BE2C (cell line): ENCODE data around the gene DTX1.

Experiments
- DNase-seq: peaks from one replicate; pipeline ENCODE4 v3.0.0-alpha.2; 2020
- H3K27me3 ChIP-seq: fragments of 250-450 bp; sonication (Bioruptor Pico); 2 replicates; pipeline ENCODE4 v1.5.1; 2020; ENCODE audit warnings: mild to moderate bottlenecking
- H3K36me3 ChIP-seq: fragments of 250-450 bp; sonication (Bioruptor Pico); 2 replicates; pipeline ENCODE4 v1.5.1; 2020; ENCODE audit warnings: mild to moderate bottlenecking
- H3K4me1 ChIP-seq: fragments of 250-450 bp; sonication (Bioruptor Pico); 2 replicates; pipeline ENCODE4 v1.5.1; 2020
- H3K4me3 ChIP-seq: 2 replicates; pipeline ENCODE4 v1.5.1; 2011; ENCODE audit warnings: low read depth, low read length
- H3K9me3 ChIP-seq: fragments of 250-450 bp; sonication (Bioruptor Pico); 2 replicates; pipeline ENCODE4 v1.5.1; 2020
- TF ChIP-seq, protein P1 (sequence below): IDR thresholded peaks from 2 replicates; pipeline ENCODE4 v1.5.1; 2012; ENCODE audit warnings: mild to moderate bottlenecking, low read depth, low read length

The DTX1 gene

DNA sequence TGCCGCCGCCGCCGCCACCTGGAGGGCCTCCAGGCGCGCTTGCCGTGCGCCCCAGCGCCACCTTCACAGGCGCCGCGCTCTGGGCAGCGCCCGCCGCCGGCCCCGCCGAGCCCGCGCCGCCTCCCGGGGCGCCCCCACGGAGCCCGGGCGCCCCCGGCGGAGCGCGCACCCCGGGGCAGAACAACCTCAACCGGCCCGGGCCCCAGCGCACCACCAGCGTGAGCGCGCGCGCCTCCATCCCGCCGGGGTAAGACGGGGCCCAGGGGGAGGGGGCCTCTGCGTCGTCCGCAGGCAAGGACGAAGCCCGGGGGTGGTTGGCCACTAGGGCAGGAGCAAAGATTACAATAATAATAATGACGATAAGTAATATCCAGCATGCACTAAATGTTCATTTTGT lies 21.3 kb downstream of the DTX1 start:
- H3K9me3 ChIP-seq = no peaks in the 10 kb centered on the region
- no peaks in the 10 kb centered on the region for H3K27me3 ChIP-seq
- no peaks in the 10 kb centered on the region for H3K36me3 ChIP-seq
- TF ChIP-seq, protein P1, sequence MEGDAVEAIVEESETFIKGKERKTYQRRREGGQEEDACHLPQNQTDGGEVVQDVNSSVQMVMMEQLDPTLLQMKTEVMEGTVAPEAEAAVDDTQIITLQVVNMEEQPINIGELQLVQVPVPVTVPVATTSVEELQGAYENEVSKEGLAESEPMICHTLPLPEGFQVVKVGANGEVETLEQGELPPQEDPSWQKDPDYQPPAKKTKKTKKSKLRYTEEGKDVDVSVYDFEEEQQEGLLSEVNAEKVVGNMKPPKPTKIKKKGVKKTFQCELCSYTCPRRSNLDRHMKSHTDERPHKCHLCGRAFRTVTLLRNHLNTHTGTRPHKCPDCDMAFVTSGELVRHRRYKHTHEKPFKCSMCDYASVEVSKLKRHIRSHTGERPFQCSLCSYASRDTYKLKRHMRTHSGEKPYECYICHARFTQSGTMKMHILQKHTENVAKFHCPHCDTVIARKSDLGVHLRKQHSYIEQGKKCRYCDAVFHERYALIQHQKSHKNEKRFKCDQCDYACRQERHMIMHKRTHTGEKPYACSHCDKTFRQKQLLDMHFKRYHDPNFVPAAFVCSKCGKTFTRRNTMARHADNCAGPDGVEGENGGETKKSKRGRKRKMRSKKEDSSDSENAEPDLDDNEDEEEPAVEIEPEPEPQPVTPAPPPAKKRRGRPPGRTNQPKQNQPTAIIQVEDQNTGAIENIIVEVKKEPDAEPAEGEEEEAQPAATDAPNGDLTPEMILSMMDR = no peak
- no peaks in the 10 kb centered on the region for H3K4me1 ChIP-seq
- no peak for DNase-seq
- H3K4me3 ChIP-seq = no peak overlapping the region

- TF ChIP-seq, protein P1 = no peak
- no peak overlapping the region for H3K4me3 ChIP-seq
- no peaks in the 10 kb centered on the region for H3K36me3 ChIP-seq
- no peaks in the 10 kb centered on the region for H3K27me3 ChIP-seq
- H3K4me1 ChIP-seq = no peaks in the 10 kb centered on the region
- no peak for DNase-seq
- H3K9me3 ChIP-seq = no peaks in the 10 kb centered on the region
These were observed 25.3 kb downstream of the DTX1 start for GRCh38 chr12:113081873-113082272.

GRCh38 chr12:113082486-113083148 lies 26.1 kb downstream of the DTX1 start:
- H3K36me3 ChIP-seq = no peaks in the 10 kb centered on the region
- no peak overlapping the region for H3K4me3 ChIP-seq
- H3K27me3 ChIP-seq = no peaks in the 10 kb centered on the region
- no peaks in the 10 kb centered on the region for H3K4me1 ChIP-seq
- TF ChIP-seq, protein P1 = no peak
- DNase-seq = no peak
- no peaks in the 10 kb centered on the region for H3K9me3 ChIP-seq

GRCh38 chr12:113083863-113084435 lies 27.4 kb downstream of the DTX1 start:
- Histone ChIP-seq H3K36me3 (no peaks in the 10 kb centered on the region), H3K4me3 (no peak overlapping the region), H3K27me3 (no peaks in the 10 kb centered on the region), H3K4me1 (no peaks in the 10 kb centered on the region), H3K9me3 (no peaks in the 10 kb centered on the region)
- DNase-seq = no peak
- TF ChIP-seq, protein P1 = no peak

GRCh38 chr12:113086249-113087164 lies 30.0 kb downstream of the DTX1 start:
- H3K27me3 ChIP-seq = no peaks in the 10 kb centered on the region
- no peaks in the 10 kb centered on the region for H3K4me1 ChIP-seq
- no peaks in the 10 kb centered on the region for H3K36me3 ChIP-seq
- H3K4me3 ChIP-seq = no peak overlapping the region
- no peaks in the 10 kb centered on the region for H3K9me3 ChIP-seq
- DNase-seq = no peak
- TF ChIP-seq, protein P1 = no peak
